Kidney epithelial cell (primary cell): ENCODE measurements around the gene TMEM74B. TPM values are rescaled to one million over a fixed set of nuclear protein-coding genes. Genes with fewer than 3 reads are reported as not detected.
A peak's percentile ranks its signal among the peaks of the same experiment; 100 is the strongest.

Experiments used
- DNase-seq: peaks from one replicate; pipeline ENCODE4 v3.0.0-alpha.2; 2010; ENCODE audit warnings: low read depth
- H3K27me3 ChIP-seq: 2 replicates; pipeline ENCODE4 v1.6.0; 2011; ENCODE audit warnings: low read length; ENCODE audit not compliant: control insufficient read depth, insufficient read depth
- H3K36me3 ChIP-seq: 2 replicates; pipeline ENCODE4 v1.5.1; 2011; ENCODE audit warnings: low read length; ENCODE audit not compliant: control insufficient read depth, insufficient read depth
- H3K4me3 ChIP-seq: 2 replicates; pipeline ENCODE4 v1.5.1; 2011; ENCODE audit warnings: low read depth, mild to moderate bottlenecking, control low read depth, low read length
- CTCF ChIP-seq: IDR thresholded peaks from 2 replicates; pipeline ENCODE4 v1.5.1; 2011; ENCODE audit warnings: mild to moderate bottlenecking, moderate library complexity, low read length, control low read depth, inconsistent platforms; ENCODE audit not compliant: insufficient read depth, poor library complexity, severe bottlenecking
- total RNA-seq: library from RNA; depleted of rRNA; stranded (reverse); fragments of >200 nt; gene quantifications from 2 replicates; pipeline ENCODE4 v1.2.3, GENCODE V29; 2015

The TMEM74B gene
- 0.27 and 4.5 TPM in 2 replicates for total RNA-seq

DNA sequence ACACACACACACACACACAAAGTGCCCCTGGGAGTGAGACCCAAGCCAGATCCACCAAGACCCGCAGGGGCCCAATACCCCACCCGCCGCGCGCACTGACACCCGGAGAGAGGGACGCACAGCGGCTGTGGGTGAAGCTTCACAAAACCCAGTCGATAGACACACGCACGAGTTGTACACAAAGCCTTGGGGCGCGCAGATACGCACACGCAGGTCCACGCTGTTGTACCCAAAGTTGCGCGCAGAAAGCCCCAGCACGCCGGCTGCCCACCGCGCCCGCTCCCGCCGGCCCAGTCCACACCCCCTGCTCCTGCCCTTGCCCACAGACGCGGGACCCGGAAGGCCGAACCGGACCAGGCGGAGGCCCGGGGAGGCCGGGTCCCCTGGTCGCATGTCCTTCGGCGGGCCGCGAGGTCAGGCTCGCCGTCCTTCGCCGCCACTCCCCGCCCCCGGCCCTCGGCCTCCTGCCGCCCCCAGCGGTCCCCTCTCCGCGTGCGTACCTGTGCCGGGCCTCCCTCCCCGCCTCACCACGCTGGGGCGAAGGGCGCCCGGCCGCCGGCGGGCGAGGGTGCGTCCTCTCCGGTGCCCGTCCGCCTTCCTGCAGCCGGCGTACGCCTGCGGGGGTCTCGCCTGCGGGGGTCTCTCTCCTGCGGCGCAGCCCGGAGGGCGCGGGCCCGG is at the start of gene TMEM74B:
Gene TMEM74B (minus strand): TSS at position 344 of the 678 bp plus-strand sequence. CDS start 1,180 bp downstream, outside the sequence.
- peaks cover 43% of the 10 kb centered on the region for H3K27me3 ChIP-seq

DNA sequence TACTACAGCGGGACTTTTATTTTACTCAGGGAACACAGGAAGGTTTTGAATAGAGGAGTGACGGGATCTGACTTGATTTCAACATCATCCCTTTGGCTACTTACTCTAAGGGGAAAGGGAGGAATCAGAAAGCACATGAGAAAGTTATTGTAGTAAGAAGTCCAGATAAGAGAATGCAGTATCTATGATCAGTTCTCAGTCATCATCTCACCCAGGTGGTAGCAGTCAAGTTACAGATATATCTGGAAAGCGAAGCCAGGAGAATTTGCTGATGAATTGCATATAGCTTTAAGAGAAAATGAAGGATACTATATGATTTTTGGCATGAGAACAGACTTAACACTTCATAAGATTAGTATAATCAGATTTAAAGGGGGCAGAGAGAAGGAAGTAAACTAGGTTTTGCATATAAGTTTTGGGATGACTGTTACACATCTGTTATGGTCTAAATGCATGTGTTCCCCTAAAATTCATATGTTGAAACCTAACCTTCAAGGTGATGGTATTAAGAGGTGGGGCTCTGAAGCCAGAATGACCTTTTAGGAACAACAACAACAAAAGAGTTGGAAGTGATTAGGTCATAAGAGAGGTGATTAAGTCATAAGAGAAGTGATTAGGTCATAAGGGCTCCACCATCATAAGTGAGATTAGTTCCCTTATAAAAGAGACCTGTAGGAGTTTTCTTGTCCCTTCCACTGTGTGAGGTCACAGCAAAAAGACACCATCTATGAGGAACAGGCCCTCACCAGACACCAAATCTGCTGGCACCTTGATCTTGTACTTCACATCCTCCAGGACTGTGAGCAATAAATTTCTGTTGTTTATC is 47.7 kb upstream of the TMEM74B start:
- no peaks in the 10 kb centered on the region for H3K27me3 ChIP-seq
- no peak for TF ChIP-seq CTCF
- DNase-seq, result no peak
- H3K4me3 ChIP-seq, result no peak overlapping the region
- no peaks in the 10 kb centered on the region for H3K36me3 ChIP-seq

More for the DNA sequence above, at the start of gene TMEM74B:
- TF ChIP-seq CTCF, result no peak
- no peak for DNase-seq
- no peaks in the 10 kb centered on the region for H3K36me3 ChIP-seq
- H3K4me3 ChIP-seq, result peak within 1 kb of the TSS; percentile 29

DNA sequence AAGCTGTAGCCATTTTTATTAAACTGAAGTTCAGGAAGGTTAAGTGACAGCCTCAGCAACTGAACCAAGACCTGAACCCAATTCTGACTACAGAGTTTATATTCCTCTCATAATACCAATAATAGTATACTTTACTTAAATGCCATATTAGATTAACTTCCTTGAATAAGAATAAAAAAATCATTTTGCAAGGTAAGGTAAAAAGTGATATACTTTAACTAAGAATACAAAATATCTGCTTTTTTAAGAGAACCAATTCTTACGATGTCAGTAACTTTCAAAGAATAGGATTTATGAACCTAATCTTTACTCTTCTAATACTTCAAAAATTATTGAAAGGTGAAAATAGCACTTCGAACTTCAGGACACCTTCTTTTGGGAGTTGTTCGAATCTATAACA is 44.8 kb upstream of the TMEM74B start:
- no peak for DNase-seq
- TF ChIP-seq CTCF, result no peak
- H3K4me3 ChIP-seq, result no peak overlapping the region
- H3K27me3 ChIP-seq, result no peaks in the 10 kb centered on the region
- no peaks in the 10 kb centered on the region for H3K36me3 ChIP-seq

DNA sequence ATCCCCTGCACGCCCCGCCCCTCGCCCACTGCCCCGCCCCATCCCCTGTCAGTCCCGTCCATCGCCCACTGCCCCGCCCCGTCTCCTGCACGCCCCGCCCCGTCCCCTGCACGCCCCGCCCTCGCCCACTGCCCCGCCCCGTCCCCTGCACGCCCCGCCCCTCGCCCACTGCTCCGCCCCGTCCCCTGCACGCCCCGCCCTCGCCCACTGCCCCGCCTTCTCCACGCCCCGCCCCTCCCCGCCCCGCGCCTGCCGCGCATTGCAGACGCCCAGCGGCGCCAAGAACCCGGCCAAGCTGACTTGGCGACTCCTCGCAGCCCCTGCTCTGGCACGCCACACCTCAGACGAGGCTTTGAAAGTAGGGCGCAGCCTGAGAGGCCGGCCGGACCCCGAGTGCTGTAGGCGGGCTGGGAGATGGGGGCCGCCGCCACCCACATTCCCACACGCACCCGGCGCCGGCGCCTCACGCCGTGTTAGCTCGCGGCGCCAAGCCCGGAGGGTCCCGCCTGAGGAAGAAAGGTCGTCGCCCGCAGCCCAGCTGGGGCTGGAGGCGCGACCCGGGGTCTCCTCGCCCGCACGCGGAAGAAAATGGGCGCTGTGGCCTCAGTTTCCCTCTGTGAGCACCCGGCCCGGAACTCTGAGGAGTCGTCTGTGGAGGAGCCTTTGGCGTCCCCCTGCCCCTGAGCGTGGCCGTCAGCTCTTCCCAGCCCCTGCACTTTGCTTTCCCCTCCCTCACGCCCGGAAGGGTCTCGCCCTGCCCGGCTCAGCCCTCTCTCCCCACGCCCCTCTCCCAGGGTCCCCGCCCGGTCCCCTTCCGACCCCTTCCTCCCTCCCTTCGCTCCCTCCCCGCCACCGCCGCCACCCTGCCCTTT is 41.2 kb upstream of the TMEM74B start, which contains the start of gene RAD21L1:
Gene RAD21L1 (plus strand): TSS at position 262 of the 872 bp plus-strand sequence. CDS start 2,410 bp downstream, outside the sequence.
- Histone ChIP-seq H3K36me3 (no peaks in the 10 kb centered on the region), H3K4me3 (peak within 1 kb of the TSS; percentile 52), H3K27me3 (no peaks in the 10 kb centered on the region)
- TF ChIP-seq CTCF, result no peak
- no peak for DNase-seq

DNA sequence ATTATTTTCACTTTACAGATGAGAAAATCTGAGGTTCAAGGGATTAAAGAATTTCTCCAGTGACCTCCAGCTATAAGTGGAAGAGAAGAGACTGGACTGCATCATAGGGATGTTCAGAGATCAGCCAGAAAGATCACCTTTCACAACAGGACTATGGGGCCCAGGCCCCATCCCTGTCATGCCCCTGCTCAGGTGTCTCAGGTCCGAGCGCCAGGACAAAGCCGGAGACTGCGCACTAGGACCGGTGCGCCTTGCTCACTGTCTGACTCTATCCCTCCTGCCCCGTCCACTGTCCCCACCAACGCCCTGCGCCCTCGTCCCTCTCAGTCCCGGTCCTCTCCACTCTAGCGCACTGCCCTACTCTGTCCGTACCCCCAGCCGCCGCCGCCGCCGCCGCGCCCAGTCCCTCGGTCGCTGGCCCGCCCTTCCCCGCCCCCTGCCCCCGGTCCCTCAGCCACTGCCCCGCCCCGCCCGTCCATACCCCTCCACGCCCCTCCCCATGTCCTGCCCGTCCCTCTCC is 40.5 kb upstream of the TMEM74B start:
- peak overlapping the region; percentile 52 for H3K4me3 ChIP-seq
- no peaks in the 10 kb centered on the region for H3K27me3 ChIP-seq
- no peaks in the 10 kb centered on the region for H3K36me3 ChIP-seq
- TF ChIP-seq CTCF, result no peak
- DNase-seq, result no peak
